ENCODE results near the gene AXIN2.

DNA sequence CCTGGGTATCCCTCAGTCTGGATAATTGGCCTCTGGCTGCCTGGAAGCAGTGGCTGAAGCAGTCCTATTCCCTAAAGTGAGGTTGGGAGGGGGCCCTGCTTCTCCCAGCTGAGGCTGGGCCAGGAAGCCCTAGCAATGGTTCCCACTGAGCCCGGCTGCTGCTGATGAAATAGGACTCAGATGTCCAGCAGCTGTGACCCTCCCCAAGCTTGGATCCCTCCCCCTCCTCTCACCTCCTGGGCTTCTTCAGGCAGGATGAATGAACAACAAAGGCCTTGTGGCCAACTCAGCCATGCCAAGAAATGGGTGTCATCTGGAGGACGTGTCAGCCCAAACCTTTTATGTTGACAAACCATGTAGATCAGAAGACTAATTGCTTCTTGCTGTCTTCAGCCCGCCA is 42.0 kb downstream of the AXIN2 start:
- TF ChIP-seq, protein P1, sequence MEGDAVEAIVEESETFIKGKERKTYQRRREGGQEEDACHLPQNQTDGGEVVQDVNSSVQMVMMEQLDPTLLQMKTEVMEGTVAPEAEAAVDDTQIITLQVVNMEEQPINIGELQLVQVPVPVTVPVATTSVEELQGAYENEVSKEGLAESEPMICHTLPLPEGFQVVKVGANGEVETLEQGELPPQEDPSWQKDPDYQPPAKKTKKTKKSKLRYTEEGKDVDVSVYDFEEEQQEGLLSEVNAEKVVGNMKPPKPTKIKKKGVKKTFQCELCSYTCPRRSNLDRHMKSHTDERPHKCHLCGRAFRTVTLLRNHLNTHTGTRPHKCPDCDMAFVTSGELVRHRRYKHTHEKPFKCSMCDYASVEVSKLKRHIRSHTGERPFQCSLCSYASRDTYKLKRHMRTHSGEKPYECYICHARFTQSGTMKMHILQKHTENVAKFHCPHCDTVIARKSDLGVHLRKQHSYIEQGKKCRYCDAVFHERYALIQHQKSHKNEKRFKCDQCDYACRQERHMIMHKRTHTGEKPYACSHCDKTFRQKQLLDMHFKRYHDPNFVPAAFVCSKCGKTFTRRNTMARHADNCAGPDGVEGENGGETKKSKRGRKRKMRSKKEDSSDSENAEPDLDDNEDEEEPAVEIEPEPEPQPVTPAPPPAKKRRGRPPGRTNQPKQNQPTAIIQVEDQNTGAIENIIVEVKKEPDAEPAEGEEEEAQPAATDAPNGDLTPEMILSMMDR (IDR thresholded peaks at IDR 0.05; ENCODE audit: low read length), result no peak
- no peak for TF ChIP-seq EZH2 (IDR thresholded peaks at IDR 0.05; ENCODE audit: borderline replicate concordance, low read length)

Data from OCI-LY1 (cell line).